H54 (cell line): ENCODE data around the gene TCTN2.

Experiments
- DNase-seq: peaks from one replicate; pipeline ENCODE4 v3.0.0; 2011; ENCODE audit warnings: low spot score, mixed read lengths; ENCODE audit not compliant: insufficient read length
- FAIRE-seq: peaks from 3 replicates; lab custom pipeline; 2011; peaks lifted over from hg19 to GRCh38; lab: Jason Lieb, UNC
- POLR2A ChIP-seq: IDR thresholded peaks from 2 replicates; pipeline ENCODE4 v1.6.1; 2011; ENCODE audit warnings: low read depth, mild to moderate bottlenecking, low read length

Gene TCTN2

GRCh38 chr12:123670882-123671728, at the start of gene TCTN2:
TSS of gene TCTN2 (plus strand) at chr12:123671113. CDS start at chr12:123671241, 128 bp downstream.
- peak; percentile 38 for FAIRE-seq
- peak; percentile 94 for DNase-seq
- peak; percentile 46 for TF ChIP-seq POLR2A

GRCh38 chr12:123621619-123622530, 49.0 kb upstream of the TCTN2 start:
- FAIRE-seq (no peak), DNase-seq (no peak)
- TF ChIP-seq POLR2A, result no peak

- FAIRE-seq, result peak; percentile 79
- TF ChIP-seq POLR2A, result peak; percentile 80
- DNase-seq, result peak; percentile 96
These were observed 37.4 kb upstream of the TCTN2 start, which contains the start of the genes EIF2B1 and GTF2H3 for GRCh38 chr12:123633379-123634141. TSS of gene EIF2B1 (minus strand) at chr12:123633686. CDS start at chr12:123633557, 129 bp downstream. TSS of gene GTF2H3 (plus strand) at chr12:123633829. CDS start at chr12:123633860, 31 bp downstream.

- DNase-seq (no peak), FAIRE-seq (no peak)
- no peak for TF ChIP-seq POLR2A
These were observed 36.8 kb upstream of the TCTN2 start for GRCh38 chr12:123634142-123634561.

GRCh38 chr12:123643911-123644310, 27.0 kb upstream of the TCTN2 start:
- DNase-seq (no peak), FAIRE-seq (no peak)
- no peak for TF ChIP-seq POLR2A

- FAIRE-seq, result no peak
- DNase-seq, result no peak
- TF ChIP-seq POLR2A, result no peak
These were observed 25.5 kb upstream of the TCTN2 start for GRCh38 chr12:123645380-123645779.

GRCh38 chr12:123645878-123646277, 25.0 kb upstream of the TCTN2 start:
- no peak for DNase-seq
- no peak for FAIRE-seq
- TF ChIP-seq POLR2A, result no peak

- FAIRE-seq (no peak), DNase-seq (no peak)
- TF ChIP-seq POLR2A, result no peak
These were observed 22.5 kb upstream of the TCTN2 start for GRCh38 chr12:123648401-123648800.

- no peak for DNase-seq
- TF ChIP-seq POLR2A, result no peak
- FAIRE-seq, result no peak
These were observed 16.7 kb upstream of the TCTN2 start for GRCh38 chr12:123654129-123654701.

- DNase-seq, result no peak
- no peak for TF ChIP-seq POLR2A
These were observed 15.5 kb upstream of the TCTN2 start for GRCh38 chr12:123655420-123655819.

GRCh38 chr12:123656392-123656791, 14.5 kb upstream of the TCTN2 start:
- no peak for TF ChIP-seq POLR2A
- no peak for DNase-seq
- no peak for FAIRE-seq

More at GRCh38 chr12:123655420-123655819, 15.5 kb upstream of the TCTN2 start:
- no peak for FAIRE-seq

- TF ChIP-seq POLR2A, result no peak
- DNase-seq, result no peak
- FAIRE-seq, result no peak
These were observed 13.7 kb upstream of the TCTN2 start for GRCh38 chr12:123657211-123657610.
